Measurements from ENCODE around the gene RORB. TPM values are rescaled to one million over a fixed set of nuclear protein-coding genes. Genes with fewer than 3 reads are reported as not detected.

Gene RORB
- total RNA-seq, 2 donors from 2014 or later: 0.55 to 2.4 TPM

GRCh38 chr9:74691058-74691457 is 193.9 kb downstream of the RORB start:
- no peaks in the 10 kb centered on the region for H3K36me3 ChIP-seq
- H3K9me3 ChIP-seq: no peaks in the 10 kb centered on the region
- H3K4me1 ChIP-seq: no peaks in the 10 kb centered on the region
- no peak for TF ChIP-seq CTCF (IDR thresholded peaks at IDR 0.05)
- no peak for DNase-seq (ENCODE audit: low spot score)
- H3K27me3 ChIP-seq: no peaks in the 10 kb centered on the region
- H3K4me3 ChIP-seq: no peak overlapping the region
- no peak overlapping the region for H3K27ac ChIP-seq

- no peak for TF ChIP-seq CTCF (IDR thresholded peaks at IDR 0.05)
- Histone ChIP-seq H3K4me3 (no peak overlapping the region), H3K4me1 (no peaks in the 10 kb centered on the region), H3K27ac (no peak overlapping the region), H3K27me3 (no peaks in the 10 kb centered on the region), H3K36me3 (no peaks in the 10 kb centered on the region), H3K9me3 (no peaks in the 10 kb centered on the region)
- no peak for DNase-seq (ENCODE audit: low spot score)
Measured at GRCh38 chr9:74696520-74696919, 199.4 kb downstream of the RORB start.

GRCh38 chr9:74697535-74697934 is 200.4 kb downstream of the RORB start:
- H3K4me1 ChIP-seq: no peaks in the 10 kb centered on the region
- H3K27ac ChIP-seq: no peak overlapping the region
- H3K27me3 ChIP-seq: no peaks in the 10 kb centered on the region
- no peaks in the 10 kb centered on the region for H3K36me3 ChIP-seq
- DNase-seq (ENCODE audit: low spot score): no peak
- H3K4me3 ChIP-seq: no peak overlapping the region
- no peak for TF ChIP-seq CTCF (IDR thresholded peaks at IDR 0.05)
- H3K9me3 ChIP-seq: no peaks in the 10 kb centered on the region

GRCh38 chr9:74711341-74711740 is 214.2 kb downstream of the RORB start:
- H3K4me3 ChIP-seq: no peak overlapping the region
- no peaks in the 10 kb centered on the region for H3K27me3 ChIP-seq
- DNase-seq (ENCODE audit: low spot score): no peak
- H3K36me3 ChIP-seq: no peaks in the 10 kb centered on the region
- no peaks in the 10 kb centered on the region for H3K4me1 ChIP-seq
- H3K27ac ChIP-seq: no peak overlapping the region
- TF ChIP-seq CTCF (IDR thresholded peaks at IDR 0.05): no peak
- no peaks in the 10 kb centered on the region for H3K9me3 ChIP-seq

GRCh38 chr9:74718709-74719108 is 221.6 kb downstream of the RORB start:
- Histone ChIP-seq H3K36me3 (no peaks in the 10 kb centered on the region), H3K4me1 (no peaks in the 10 kb centered on the region), H3K27me3 (no peaks in the 10 kb centered on the region), H3K4me3 (no peak overlapping the region), H3K27ac (no peak overlapping the region), H3K9me3 (no peaks in the 10 kb centered on the region)
- no peak for DNase-seq (ENCODE audit: low spot score)
- TF ChIP-seq CTCF (IDR thresholded peaks at IDR 0.05): no peak

GRCh38 chr9:74719306-74719705 is 222.2 kb downstream of the RORB start:
- H3K36me3 ChIP-seq: no peaks in the 10 kb centered on the region
- H3K27me3 ChIP-seq: no peaks in the 10 kb centered on the region
- DNase-seq (ENCODE audit: low spot score): no peak
- H3K4me3 ChIP-seq: no peak overlapping the region
- no peaks in the 10 kb centered on the region for H3K9me3 ChIP-seq
- H3K27ac ChIP-seq: no peak overlapping the region
- no peaks in the 10 kb centered on the region for H3K4me1 ChIP-seq
- TF ChIP-seq CTCF (IDR thresholded peaks at IDR 0.05): no peak

All from right atrium auricular region (tissue), 2 donors.